K562 (cell line): ENCODE data around the gene GNAI1. TPM values are rescaled to one million over a fixed set of nuclear protein-coding genes. Genes with fewer than 3 reads are reported as not detected.

Experiments used
- ATAC-seq: fragments of 200-7000 bp; cut with Tn5 transposase; 3 replicates; pipeline ENCODE4 v1.9.1; 2020; ENCODE audit warnings: moderate library complexity
- BruUV-seq: library from RNA; stranded (reverse); fragments of 400-500 nt; replicated peaks from 2 replicates; lab custom pipeline; 2021; lab: Mats Ljungman, UMichigan
- CTCF ChIA-PET: fragments of 300-600 bp; formaldehyde crosslinking; extraction: SDS; loops from one replicate; lab custom pipeline; 2021; ENCODE audit warnings: low intra/inter-chr PET ratio; lab: Yijun Ruan, JAX
- POLR2A ChIA-PET: fragments of 300-600, 350-650 bp; sonication (Branson Sonifier 250); formaldehyde crosslinking; extraction: SDS; loops from one replicate; lab custom pipeline; 2021; ENCODE audit warnings: antibody characterized with exemption, inconsistent platforms; lab: Yijun Ruan, JAX
- DNase-seq, 4 experiments: peaks; one replicate each; pipeline versions ENCODE4 v3.0.0 to v3.0.0-alpha.2; 2011 to 2018; ENCODE audit warnings: low spot score in 3 of 4, mixed read lengths in 3 of 4; ENCODE audit errors: extremely low read depth in 1 of 4
- FAIRE-seq: peaks from 2 replicates; lab custom pipeline; 2011; peaks lifted over from hg19 to GRCh38; lab: Jason Lieb, UNC
- H2AFZ ChIP-seq: 2 replicates; pipeline ENCODE4 v1.6.0; 2011; ENCODE audit warnings: low read depth, low read length, control low read depth, inconsistent platforms
- H3K27ac ChIP-seq: fragments of 200-600 bp; 3 replicates; pipeline ENCODE4 v1.8.0; 2011; ENCODE audit warnings: low read depth, mild to moderate bottlenecking, control low read depth, inconsistent platforms, low read length, moderate library complexity, mixed read lengths; ENCODE audit errors: extremely low read depth
- H3K27me3 ChIP-seq, 2 experiments: fragments of 300-600 bp in 1 of 2; 2 replicates in 1 of 2; 3 replicates in 1 of 2; pipeline versions ENCODE4 v1.6.0 to v1.8.0; 2011; ENCODE audit warnings: inconsistent platforms in 2 of 2, low read length in 2 of 2, mild to moderate bottlenecking in 1 of 2, mixed read lengths in 1 of 2, moderate library complexity in 1 of 2; ENCODE audit not compliant: control insufficient read depth in 2 of 2, insufficient read depth in 2 of 2
- H3K36me3 ChIP-seq: fragments of 300-600 bp; 3 replicates; pipeline ENCODE4 v1.8.0; 2011; ENCODE audit warnings: mild to moderate bottlenecking, low read length, inconsistent platforms; ENCODE audit not compliant: control insufficient read depth, insufficient read depth
- H3K4me1 ChIP-seq, 2 experiments: fragments of 200-600 bp in 1 of 2; replicated peaks in 1 of 2; 2 replicates in 1 of 2; 3 replicates in 1 of 2; pipeline versions ENCODE4 v1.5.1 to v1.8.0; 2011; ENCODE audit warnings: inconsistent platforms in 2 of 2, low read length in 2 of 2, mild to moderate bottlenecking in 1 of 2, mixed read lengths in 1 of 2, moderate library complexity in 1 of 2; ENCODE audit not compliant: control insufficient read depth in 2 of 2, insufficient read depth in 2 of 2
- H3K4me2 ChIP-seq: 2 replicates; pipeline ENCODE4 v1.6.1; 2011; ENCODE audit warnings: low read length, control low read depth, inconsistent platforms, mixed read lengths; ENCODE audit not compliant: insufficient read depth
- H3K4me3 ChIP-seq: fragments of 200-600 bp; sonication (generic), shearing (Covaris generic); 2 replicates; pipeline ENCODE4 v1.5.1; 2016; ENCODE audit warnings: control low read depth, inconsistent platforms
- H3K79me2 ChIP-seq: fragments of 200-600 bp; 3 replicates; pipeline ENCODE4 v1.8.0; 2011; ENCODE audit warnings: low read length, inconsistent platforms; ENCODE audit not compliant: control insufficient read depth, insufficient read depth
- H3K9ac ChIP-seq, 2 experiments: 2 replicates each; pipeline versions ENCODE4 v1.6.0 to v1.6.1; 2011; ENCODE audit warnings: low read depth in 2 of 2, low read length in 2 of 2, control low read depth in 1 of 2, inconsistent platforms in 1 of 2, mild to moderate bottlenecking in 1 of 2, mixed read lengths in 1 of 2; ENCODE audit not compliant: insufficient read depth in 1 of 2
- H3K9me1 ChIP-seq: one replicate; pipeline ENCODE4 v1.6.0; 2011; ENCODE audit warnings: inconsistent platforms, mild to moderate bottlenecking, low read length, moderate library complexity; ENCODE audit not compliant: control insufficient read depth, insufficient read depth
- H3K9me3 ChIP-seq: replicated peaks from 2 replicates; pipeline ENCODE4 v1.5.1; 2011; ENCODE audit warnings: low read depth, low read length, inconsistent platforms; ENCODE audit not compliant: control insufficient read depth, insufficient read depth
- H4K20me1 ChIP-seq: replicated peaks from 2 replicates; pipeline ENCODE4 v1.6.1; 2011; ENCODE audit warnings: low read length, inconsistent platforms, mixed read lengths; ENCODE audit not compliant: control insufficient read depth, insufficient read depth
- BRD4 ChIP-seq: fragments of 200-600 bp; sonication (generic); IDR thresholded peaks from 2 replicates; pipeline ENCODE4 v1.6.1; 2017; ENCODE audit warnings: inconsistent platforms
- MTA1 ChIP-seq: fragments of 450-650 bp; IDR thresholded peaks from 2 replicates; pipeline ENCODE4 v1.6.1; 2017; ENCODE audit warnings: borderline replicate concordance
- NEUROD1 ChIP-seq: fragments of 150-350 bp; IDR thresholded peaks from 2 replicates; pipeline ENCODE4 v1.6.1; 2014; ENCODE audit warnings: borderline replicate concordance, low read length, low read depth; ENCODE audit not compliant: partially characterized antibody
- NFE2 ChIP-seq: IDR thresholded peaks from 2 replicates; pipeline ENCODE4 v1.6.1; 2014; ENCODE audit warnings: antibody characterized with exemption, low read depth
- POLR2AphosphoS5 ChIP-seq: IDR thresholded peaks from 2 replicates; pipeline ENCODE4 v1.6.1; 2011; ENCODE audit warnings: mild to moderate bottlenecking, low read depth, low read length, moderate library complexity; ENCODE audit not compliant: control insufficient read depth, insufficient read depth
- PRMT5 ChIP-seq: sonication (generic); formaldehyde crosslinking; IDR thresholded peaks from 2 replicates; pipeline ENCODE4 v1.5.0; 2020; ENCODE audit warnings: missing genetic modification reagents
- SMARCB1 ChIP-seq: IDR thresholded peaks from 2 replicates; pipeline ENCODE4 v1.6.1; 2011; ENCODE audit warnings: improper control_type of control experiment, low read depth; ENCODE audit not compliant: insufficient read length
- SRF ChIP-seq, 2 experiments: fragments of 250-450, 450-650 bp in 1 of 2; sonication (Bioruptor Pico) in 1 of 2; sonication (generic) in 1 of 2; formaldehyde crosslinking; IDR thresholded peaks; 2 replicates each; pipeline versions ENCODE4 v1.5.0 to v1.5.1; 2020 to 2022; ENCODE audit warnings: mild to moderate bottlenecking in 1 of 2, missing genetic modification reagents in 1 of 2
- WGBS: fragments of 100-300 bp; shearing (Covaris generic); methylation state at CpG from one replicate; pipeline ENCODE4 v1.1.6; 2016; ENCODE audit warnings: low coverage, mixed read lengths; ENCODE audit not compliant: insufficient coverage; ENCODE audit errors: missing lambda C conversion rate; 5-methylcytosine and 5-hydroxymethylcytosine counted together
- in situ Hi-C: fragments of 300-500 bp; cut with MboI; formaldehyde crosslinking; loops from 4 replicates; pipeline ENCODE4 v1.15.0; 2018; ENCODE audit warnings: inconsistent platforms, mixed read lengths
- intact Hi-C: fragments of 100-400 bp; cut with micrococcal nuclease; formaldehyde crosslinking; loops from 2 replicates; pipeline ENCODE4 v1.14.2; 2022
- polyA plus RNA-seq, 8 experiments: library from polyadenylated mRNA; depleted of rRNA in 4 of 8; stranded (reverse) in 5 of 8; unstranded in 3 of 8; fragments of >200 nt; fragmentation: Nextera tagmentation in 2 of 8; fragmentation: Illumina TruSeq in 1 of 8; extraction: Ambion mirVana in 2 of 8; extraction: Trizol in 1 of 8; gene quantifications; 2 replicates each; pipeline versions ENCODE4 v1.2.1 to v1.2.3, GENCODE V29; 2011 to 2014; ENCODE audit warnings: inconsistent platforms in 1 of 8, missing spikeins in 1 of 8
- total RNA-seq, 7 experiments: library from RNA; depleted of rRNA in 6 of 7; stranded (reverse); fragments of >200 nt in 6 of 7; fragmentation: Illumina TruSeq in 2 of 7; extraction: Trizol in 2 of 7; gene quantifications; 2 replicates each; pipeline versions ENCODE4 v1.2.1 to v1.2.3, GENCODE V29; 2011 to 2021; ENCODE audit warnings: low replicate concordance in 1 of 7
- TF ChIP-seq, protein P1 (sequence below): fragments of 450-650 bp; IDR thresholded peaks from 2 replicates; pipeline ENCODE4 v1.6.1; 2018; ENCODE audit warnings: mild to moderate bottlenecking, low read depth; ENCODE audit not compliant: partially characterized antibody
- TF ChIP-seq, protein P2 (sequence below): fragments of 450-650 bp; IDR thresholded peaks from 2 replicates; pipeline ENCODE4 v1.6.1; 2016; ENCODE audit warnings: low read depth, mild to moderate bottlenecking, moderate library complexity

The GNAI1 gene
- total and polyA plus RNA-seq, 9 of the 15 experiments (the other 6 are each of a cell fraction or from before 2014, with no cell fraction given): 0.03 to 0.13 (median 0.08) TPM; not detected in 6

DNA sequence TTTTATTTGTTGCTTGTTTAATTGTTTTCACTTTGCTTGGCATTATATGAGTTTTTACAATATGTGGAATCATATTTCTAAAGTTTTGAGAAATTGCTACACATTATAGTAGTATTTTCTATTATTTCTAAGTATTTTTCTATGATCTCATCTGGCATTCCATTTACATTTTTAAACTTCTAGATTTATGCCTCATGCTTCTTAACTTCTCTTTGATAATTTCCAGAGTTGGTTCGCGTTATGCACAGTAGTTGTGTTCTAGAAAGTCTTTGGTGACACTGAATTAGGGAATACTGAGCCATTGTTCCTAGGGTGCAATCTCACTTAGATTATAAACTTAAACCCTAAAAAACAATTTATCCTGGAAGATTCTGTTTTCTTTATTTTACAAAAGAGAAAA, 129.2 kb downstream of the GNAI1 start (continued):
- no peak for TF ChIP-seq NEUROD1
- TF ChIP-seq NFE2: no peak
- TF ChIP-seq, all 486 proteins: peak for 0

DNA sequence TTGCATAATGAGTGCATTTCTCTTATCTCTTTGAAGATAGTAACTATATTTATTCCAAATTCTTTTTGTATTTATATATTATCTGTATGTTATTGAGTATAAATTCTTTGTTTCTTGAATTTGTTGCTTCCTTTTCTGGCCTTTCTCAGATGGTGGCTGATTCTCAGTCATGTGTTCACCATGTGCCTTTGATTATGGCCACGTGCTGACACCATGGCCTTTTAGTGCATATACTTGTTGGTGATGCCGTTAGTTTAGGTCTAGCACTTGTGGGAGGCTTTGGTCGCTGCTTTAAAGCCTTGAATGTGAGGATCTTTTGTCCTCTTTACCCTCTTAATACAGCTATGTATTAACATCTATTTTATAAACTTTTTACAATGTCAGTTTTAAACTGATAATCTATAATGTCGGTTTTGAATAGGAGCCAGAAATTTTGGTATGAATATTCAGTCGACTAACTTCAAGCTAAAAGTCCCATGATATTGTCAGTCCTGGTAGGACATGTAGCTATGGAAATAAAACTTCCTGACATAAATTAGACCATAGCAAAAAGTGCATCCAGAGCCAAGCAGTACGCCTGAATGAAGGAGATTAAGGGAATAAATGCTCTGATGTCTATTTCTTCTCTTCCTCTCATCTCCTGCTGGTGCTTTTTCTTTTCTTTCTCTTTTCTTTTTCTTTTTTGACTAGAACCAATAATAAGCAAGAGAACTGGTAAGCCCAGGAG, 130.3 kb downstream of the GNAI1 start:
- intact Hi-C loops: no loop called here
- H2AFZ ChIP-seq: no peak overlapping the region
- TF ChIP-seq PRMT5 (no peak), SRF (CRISPR knock-in tag; IDR thresholded peaks at IDR 0.05) (no peak), MTA1 (no peak), SMARCB1 (no peak), POLR2AphosphoS5 (no peak), BRD4 (no peak)
- TF ChIP-seq, protein P1, sequence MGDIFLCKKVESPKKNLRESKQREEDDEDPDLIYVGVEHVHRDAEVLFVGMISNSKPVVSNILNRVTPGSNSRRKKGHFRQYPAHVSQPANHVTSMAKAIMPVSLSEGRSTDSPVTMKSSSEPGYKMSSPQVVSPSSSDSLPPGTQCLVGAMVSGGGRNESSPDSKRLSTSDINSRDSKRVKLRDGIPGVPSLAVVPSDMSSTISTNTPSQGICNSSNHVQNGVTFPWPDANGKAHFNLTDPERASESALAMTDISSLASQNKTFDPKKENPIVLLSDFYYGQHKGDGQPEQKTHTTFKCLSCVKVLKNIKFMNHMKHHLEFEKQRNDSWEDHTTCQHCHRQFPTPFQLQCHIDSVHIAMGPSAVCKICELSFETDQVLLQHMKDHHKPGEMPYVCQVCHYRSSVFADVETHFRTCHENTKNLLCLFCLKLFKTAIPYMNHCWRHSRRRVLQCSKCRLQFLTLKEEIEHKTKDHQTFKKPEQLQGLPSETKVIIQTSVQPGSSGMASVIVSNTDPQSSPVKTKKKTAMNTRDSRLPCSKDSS: no peak
- TF ChIP-seq, protein P2, sequence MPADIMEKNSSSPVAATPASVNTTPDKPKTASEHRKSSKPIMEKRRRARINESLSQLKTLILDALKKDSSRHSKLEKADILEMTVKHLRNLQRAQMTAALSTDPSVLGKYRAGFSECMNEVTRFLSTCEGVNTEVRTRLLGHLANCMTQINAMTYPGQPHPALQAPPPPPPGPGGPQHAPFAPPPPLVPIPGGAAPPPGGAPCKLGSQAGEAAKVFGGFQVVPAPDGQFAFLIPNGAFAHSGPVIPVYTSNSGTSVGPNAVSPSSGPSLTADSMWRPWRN: no peak

More for the DNA sequence above, 130.3 kb downstream of the GNAI1 start:
- H3K4me2 ChIP-seq: no peak overlapping the region
- no TSS peak for BruUV-seq
- no peak for FAIRE-seq
- no peaks in the 10 kb centered on the region for H3K4me1 ChIP-seq
- no peak overlapping the region for H3K27ac ChIP-seq
- ChIA-PET CTCF (no interaction called here), POLR2A (no interaction called here)
- H3K9me3 ChIP-seq: no peaks in the 10 kb centered on the region
- WGBS: 1% methylated on average over 6 of the region's 6 CpGs
- DNase-seq: no peak
- in situ Hi-C loops: no loop called here
- H3K79me2 ChIP-seq: no peaks in the 10 kb centered on the region
- H3K9ac ChIP-seq: no peak overlapping the region
- no peak for ATAC-seq
- no peak overlapping the region for H3K4me3 ChIP-seq
- H3K9me1 ChIP-seq: no peaks in the 10 kb centered on the region
- H4K20me1 ChIP-seq: no peaks in the 10 kb centered on the region
- H3K36me3 ChIP-seq: no peaks in the 10 kb centered on the region
- H3K27me3 ChIP-seq: no peaks in the 10 kb centered on the region
